ENCODE results near the gene IL1RAPL2. TPM values are rescaled to one million over a fixed set of nuclear protein-coding genes. Genes with fewer than 3 reads are reported as not detected.

Gene IL1RAPL2
- total and polyA plus RNA-seq, 2 donors (not counting 3 experiments of a cell fraction or from before 2014, with no cell fraction given) = not detected

DNA sequence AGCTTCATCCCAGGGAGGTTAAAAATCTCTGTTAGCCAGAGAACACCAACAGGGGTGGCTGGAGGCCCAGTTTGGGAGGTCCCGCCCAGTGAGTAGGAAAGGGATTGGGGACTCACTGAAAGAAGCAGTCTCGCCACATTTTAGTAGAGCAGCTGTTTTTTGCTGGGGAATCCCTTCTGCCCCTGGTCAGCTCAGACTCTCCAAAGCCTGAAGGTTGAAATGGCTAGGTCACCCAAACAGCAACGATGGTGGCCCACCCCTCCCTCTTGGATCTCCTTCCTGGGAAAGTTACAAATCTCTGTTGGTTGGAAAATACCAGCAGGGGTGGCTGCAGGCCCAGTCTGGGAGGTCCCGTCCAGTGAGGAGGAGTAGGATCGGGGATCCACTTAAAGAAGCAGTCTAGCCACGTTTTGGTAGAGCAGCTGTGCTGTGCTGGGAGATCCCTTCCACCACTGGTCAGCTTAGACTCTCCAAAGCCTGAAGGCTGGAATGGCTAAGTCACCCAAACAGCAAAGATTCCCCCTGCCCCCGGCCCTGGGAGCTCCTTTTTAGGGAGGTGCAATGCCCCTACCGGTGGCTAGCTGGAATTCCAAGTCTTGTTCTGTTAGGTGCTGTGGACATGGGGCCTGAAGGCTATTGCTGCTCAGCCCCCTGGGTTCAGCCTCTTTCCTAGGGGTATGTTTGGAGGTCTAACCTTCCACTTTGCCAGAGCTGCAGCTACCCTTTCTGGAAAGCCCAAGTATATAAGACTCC lies 694.5 kb downstream of the IL1RAPL2 start:
- DNase-seq (ENCODE audit: low read depth, low spot score) (no peak), FAIRE-seq (no peak)
- H3K79me2 ChIP-seq (ENCODE audit: control insufficient read depth, insufficient read depth, low read length) = no peaks in the 10 kb centered on the region
- H3K4me3 ChIP-seq (replicated peaks in 1 of 3; ENCODE audit: insufficient read depth in 1 of 3, low read depth in 1 of 3, low read length in 3 of 3) = no peak overlapping the region
- H3K9ac ChIP-seq (replicated peaks; ENCODE audit: extremely low read depth, insufficient read depth, low read length) = no peak overlapping the region
- H4K20me1 ChIP-seq (replicated peaks; ENCODE audit: control insufficient read depth, extremely low read depth, insufficient read depth, low read length) = no peaks in the 10 kb centered on the region
- H3K9me3 ChIP-seq (replicated peaks; ENCODE audit: control insufficient read depth, insufficient read depth, low read length) = no peaks in the 10 kb centered on the region
- H2AFZ ChIP-seq (ENCODE audit: low read depth, low read length) = no peak overlapping the region
- intact Hi-C loops (cut with micrococcal nuclease) = no loop called here
- dilution Hi-C loops (cut with MboI; ENCODE audit: extremely low pct_ligation_motif_present, low sequenced_read_pairs) = no loop called here
- H3K4me1 ChIP-seq (ENCODE audit: control insufficient read depth, extremely low read depth, insufficient read depth, low read length) = no peaks in the 10 kb centered on the region
- no TSS peak for BruUV-seq (replicated peaks)
- TF ChIP-seq, protein P1, sequence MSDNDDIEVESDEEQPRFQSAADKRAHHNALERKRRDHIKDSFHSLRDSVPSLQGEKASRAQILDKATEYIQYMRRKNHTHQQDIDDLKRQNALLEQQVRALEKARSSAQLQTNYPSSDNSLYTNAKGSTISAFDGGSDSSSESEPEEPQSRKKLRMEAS (IDR thresholded peaks at IDR 0.05; ENCODE audit: insufficient read depth, insufficient read length) = no peak
- TF ChIP-seq JUN (IDR thresholded peaks at IDR 0.05; ENCODE audit: borderline replicate concordance, insufficient read depth, insufficient read length, low read depth) = no peak
- TF ChIP-seq, protein P2, sequence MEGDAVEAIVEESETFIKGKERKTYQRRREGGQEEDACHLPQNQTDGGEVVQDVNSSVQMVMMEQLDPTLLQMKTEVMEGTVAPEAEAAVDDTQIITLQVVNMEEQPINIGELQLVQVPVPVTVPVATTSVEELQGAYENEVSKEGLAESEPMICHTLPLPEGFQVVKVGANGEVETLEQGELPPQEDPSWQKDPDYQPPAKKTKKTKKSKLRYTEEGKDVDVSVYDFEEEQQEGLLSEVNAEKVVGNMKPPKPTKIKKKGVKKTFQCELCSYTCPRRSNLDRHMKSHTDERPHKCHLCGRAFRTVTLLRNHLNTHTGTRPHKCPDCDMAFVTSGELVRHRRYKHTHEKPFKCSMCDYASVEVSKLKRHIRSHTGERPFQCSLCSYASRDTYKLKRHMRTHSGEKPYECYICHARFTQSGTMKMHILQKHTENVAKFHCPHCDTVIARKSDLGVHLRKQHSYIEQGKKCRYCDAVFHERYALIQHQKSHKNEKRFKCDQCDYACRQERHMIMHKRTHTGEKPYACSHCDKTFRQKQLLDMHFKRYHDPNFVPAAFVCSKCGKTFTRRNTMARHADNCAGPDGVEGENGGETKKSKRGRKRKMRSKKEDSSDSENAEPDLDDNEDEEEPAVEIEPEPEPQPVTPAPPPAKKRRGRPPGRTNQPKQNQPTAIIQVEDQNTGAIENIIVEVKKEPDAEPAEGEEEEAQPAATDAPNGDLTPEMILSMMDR (IDR thresholded peaks at IDR 0.05; ENCODE audit: extremely low read depth in 1 of 2, insufficient read depth in 1 of 2, low read depth in 1 of 2, low read length in 2 of 2) = no peak
- no peak for TF ChIP-seq POLR2AphosphoS5 (IDR thresholded peaks at IDR 0.05; ENCODE audit: insufficient read depth, low read depth, low read length)
- TF ChIP-seq EZH2 (IDR thresholded peaks at IDR 0.05; ENCODE audit: borderline replicate concordance, low read depth, low read length, severe bottlenecking) = no peak
- H3K36me3 ChIP-seq (ENCODE audit: control insufficient read depth in 2 of 2, extremely low read depth in 1 of 2, insufficient read depth in 2 of 2, low read length in 2 of 2) = no peaks in the 10 kb centered on the region
- no peaks in the 10 kb centered on the region for H3K27me3 ChIP-seq (ENCODE audit: control insufficient read depth in 2 of 2, insufficient read depth in 2 of 2, low read length in 2 of 2)
- CTCF ChIA-PET = no interaction called here
- POLR2A ChIA-PET = no interaction called here
- H3K27ac ChIP-seq (ENCODE audit: insufficient read depth, low read depth, low read length) = no peak overlapping the region
- no peaks in the 10 kb centered on the region for H3K9me1 ChIP-seq (replicated peaks; ENCODE audit: control insufficient read depth, extremely low read depth, insufficient read depth, low read length)
- H3K4me2 ChIP-seq (ENCODE audit: insufficient read depth, low read length) = no peak overlapping the region
